HFF-Myc (cell line): ENCODE data around the gene HECW1.
"Not testable (repeated sequence)": the region's sequence is repeated elsewhere in the genome, so short reads cannot be mapped to it uniquely, and the experiment has no call there.

Experiments used
- DNase-seq: peaks from one replicate; pipeline ENCODE4 v3.0.0-alpha.2; 2011; ENCODE audit warnings: low read depth; ENCODE audit errors: extremely low read depth
- H3K4me3 ChIP-seq: replicated peaks from 2 replicates; pipeline ENCODE4 v1.5.1; 2011; ENCODE audit warnings: low read depth, mild to moderate bottlenecking, control low read depth, low read length
- TF ChIP-seq, protein P1 (sequence below): IDR thresholded peaks from 2 replicates; pipeline ENCODE4 v1.5.1; 2012; ENCODE audit warnings: mild to moderate bottlenecking, low read depth, low read length, control low read depth; ENCODE audit errors: missing control alignments

Gene HECW1

DNA sequence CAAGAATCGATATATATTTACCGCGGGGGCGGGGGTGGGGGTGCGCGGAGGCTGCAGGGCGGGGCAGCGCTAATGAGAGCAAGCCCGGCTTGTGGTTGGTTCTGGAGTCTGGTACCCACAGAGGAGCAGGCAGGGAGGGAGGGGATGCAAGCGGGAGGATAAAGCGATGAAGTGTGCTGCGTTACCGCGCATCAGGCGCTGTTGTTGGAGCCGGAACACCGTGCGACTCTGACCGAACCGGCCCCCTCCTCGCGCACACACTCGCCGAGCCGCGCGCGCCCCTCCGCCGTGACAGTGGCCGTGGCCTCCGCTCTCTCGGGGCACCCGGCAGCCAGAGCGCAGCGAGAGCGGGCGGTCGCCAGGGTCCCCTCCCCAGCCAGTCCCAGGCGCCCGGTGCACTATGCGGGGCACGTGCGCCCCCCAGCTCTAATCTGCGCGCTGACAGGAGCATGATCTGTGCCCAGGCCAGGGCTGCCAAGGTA, at the start of gene HECW1:
Gene HECW1, plus strand, starts transcription at position 189 of the 482 bp plus-strand sequence. CDS start 131,259 bp downstream, outside the sequence.
- peak within 1 kb of the TSS; percentile 57 for H3K4me3 ChIP-seq
- TF ChIP-seq, protein P1, sequence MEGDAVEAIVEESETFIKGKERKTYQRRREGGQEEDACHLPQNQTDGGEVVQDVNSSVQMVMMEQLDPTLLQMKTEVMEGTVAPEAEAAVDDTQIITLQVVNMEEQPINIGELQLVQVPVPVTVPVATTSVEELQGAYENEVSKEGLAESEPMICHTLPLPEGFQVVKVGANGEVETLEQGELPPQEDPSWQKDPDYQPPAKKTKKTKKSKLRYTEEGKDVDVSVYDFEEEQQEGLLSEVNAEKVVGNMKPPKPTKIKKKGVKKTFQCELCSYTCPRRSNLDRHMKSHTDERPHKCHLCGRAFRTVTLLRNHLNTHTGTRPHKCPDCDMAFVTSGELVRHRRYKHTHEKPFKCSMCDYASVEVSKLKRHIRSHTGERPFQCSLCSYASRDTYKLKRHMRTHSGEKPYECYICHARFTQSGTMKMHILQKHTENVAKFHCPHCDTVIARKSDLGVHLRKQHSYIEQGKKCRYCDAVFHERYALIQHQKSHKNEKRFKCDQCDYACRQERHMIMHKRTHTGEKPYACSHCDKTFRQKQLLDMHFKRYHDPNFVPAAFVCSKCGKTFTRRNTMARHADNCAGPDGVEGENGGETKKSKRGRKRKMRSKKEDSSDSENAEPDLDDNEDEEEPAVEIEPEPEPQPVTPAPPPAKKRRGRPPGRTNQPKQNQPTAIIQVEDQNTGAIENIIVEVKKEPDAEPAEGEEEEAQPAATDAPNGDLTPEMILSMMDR, result no peak
- no peak for DNase-seq

DNA sequence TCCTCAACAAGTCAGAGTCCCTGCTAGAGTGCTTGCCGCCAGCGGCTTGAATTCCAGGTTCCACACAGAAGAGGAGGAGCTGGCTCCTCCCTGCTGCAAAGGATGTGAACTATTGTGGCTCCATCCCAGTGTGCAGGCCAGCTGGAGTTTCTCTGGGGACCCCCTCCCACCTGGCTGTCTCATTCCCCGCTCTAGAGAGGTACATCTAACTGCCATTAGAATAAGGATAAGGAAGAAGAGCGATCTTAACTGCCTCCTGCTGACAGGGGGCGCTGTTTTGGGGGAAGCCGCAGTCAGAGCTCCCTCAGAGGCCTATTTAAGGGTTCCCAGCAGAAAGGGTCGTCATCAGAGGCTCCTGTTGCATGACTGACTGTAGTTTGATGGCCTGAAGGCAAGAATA, 40.8 kb upstream of the HECW1 start:
- TF ChIP-seq, protein P1, result peak; percentile 60
- H3K4me3 ChIP-seq, result no peak overlapping the region
- no peak for DNase-seq

DNA sequence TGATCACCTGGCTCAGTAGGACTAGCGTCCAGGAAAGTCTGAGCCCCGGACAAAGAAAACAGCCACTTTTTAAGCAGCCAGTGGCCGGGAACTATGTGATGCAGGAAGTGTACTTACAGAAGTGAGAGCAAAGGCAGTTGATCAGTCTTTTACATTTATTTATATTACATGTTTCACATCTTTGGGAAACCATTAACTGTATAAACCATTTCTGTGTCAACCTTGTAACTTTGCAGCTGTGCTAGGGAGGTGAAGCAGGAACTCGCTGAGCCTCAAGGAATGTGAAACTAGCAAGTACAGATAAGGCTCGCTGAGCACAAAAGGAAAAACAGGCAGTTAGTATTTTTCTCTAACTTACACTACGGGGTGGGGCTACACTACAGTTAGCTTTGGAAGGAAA, 39.9 kb upstream of the HECW1 start:
- TF ChIP-seq, protein P1, result no peak
- DNase-seq, result no peak
- no peak overlapping the region for H3K4me3 ChIP-seq

DNA sequence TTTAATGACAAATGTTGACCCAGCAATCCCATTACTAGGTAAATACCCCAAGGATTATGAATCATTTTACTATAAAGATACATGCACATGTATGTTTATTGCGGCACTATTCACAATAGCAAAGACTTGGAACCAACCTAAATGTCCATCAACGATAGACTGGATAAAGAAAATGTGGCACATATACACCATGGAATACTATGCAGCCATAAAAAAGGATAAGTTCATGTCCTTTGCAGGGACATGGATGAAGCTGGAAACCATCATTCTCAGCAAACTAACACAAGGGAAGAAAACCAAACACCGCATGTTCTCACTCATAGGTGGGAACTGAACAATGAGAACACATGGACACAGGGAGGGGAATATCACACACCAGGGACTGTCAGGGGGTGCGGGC, 38.6 kb upstream of the HECW1 start:
- DNase-seq, result not testable (repeated sequence)

DNA sequence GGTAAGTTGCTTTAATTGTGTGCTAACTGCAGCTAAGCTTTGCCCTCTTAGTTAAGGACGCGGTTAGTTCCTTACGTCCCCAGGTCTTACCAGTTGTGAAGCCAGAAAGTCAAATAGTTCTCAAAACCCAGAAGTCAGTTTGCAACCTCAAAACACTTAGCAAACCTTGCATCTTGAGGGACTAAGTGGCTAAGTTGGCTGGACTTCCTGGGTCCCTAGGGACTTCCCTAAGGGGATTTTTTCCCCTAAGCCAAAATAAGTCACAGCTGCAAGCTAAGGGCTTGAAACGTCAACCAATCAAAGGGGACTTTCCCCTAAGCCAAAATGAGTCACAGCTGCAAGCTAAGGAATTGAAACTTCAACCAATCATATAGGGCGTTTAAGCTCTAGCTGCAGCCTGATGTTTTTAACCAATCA, 36.2 kb upstream of the HECW1 start:
- H3K4me3 ChIP-seq, result no peak overlapping the region
- TF ChIP-seq, protein P1, result no peak
- peak; percentile 27 for DNase-seq

More for the DNA sequence above, 38.6 kb upstream of the HECW1 start:
- not testable (repeated sequence) for H3K4me3 ChIP-seq

DNA sequence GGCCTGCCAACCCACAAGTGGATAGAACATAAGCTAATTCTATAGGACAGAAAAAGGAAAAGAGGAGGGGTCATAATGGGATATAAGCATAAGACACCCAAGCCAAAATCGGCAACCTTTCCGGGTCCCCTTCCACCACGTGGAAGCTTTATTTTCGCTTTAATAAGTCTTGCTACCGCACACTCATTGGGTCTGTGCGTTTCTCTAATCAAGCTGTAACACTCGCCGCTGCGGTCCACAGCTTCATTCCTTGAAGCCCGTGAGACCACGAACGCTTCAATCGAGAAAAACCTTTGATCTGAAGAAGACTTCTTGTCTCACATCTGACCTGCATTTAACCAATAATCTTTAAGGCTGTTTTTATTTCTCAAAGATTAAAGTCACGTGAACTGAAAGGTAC, 35.8 kb upstream of the HECW1 start:
- DNase-seq, result no peak
- TF ChIP-seq, protein P1, result no peak
- H3K4me3 ChIP-seq, result no peak overlapping the region

DNA sequence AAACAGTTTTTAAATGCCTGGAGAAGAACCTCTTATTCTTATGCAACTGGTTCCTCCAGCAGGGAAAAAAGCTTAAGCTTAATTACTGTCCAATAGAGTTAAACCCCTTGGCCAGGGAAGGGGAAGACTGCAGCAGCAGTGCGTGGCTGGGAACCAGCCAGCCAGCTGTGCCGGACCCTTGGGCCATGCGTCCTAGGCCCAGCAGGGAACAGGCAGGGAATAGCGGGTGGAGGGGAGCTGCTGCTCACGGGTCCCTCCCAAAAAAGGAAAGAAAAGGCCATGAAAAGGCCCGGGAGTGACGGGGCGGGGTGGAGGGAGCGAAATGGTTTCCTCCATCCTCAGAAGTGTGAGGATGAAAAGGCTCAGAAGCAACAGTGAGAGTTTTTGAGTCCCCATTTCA, 35.2 kb upstream of the HECW1 start:
- no peak overlapping the region for H3K4me3 ChIP-seq
- TF ChIP-seq, protein P1, result no peak
- DNase-seq, result no peak
